GM23338 (cell line): Measurements from ENCODE around the gene RNF186. TPM values are rescaled to one million over a fixed set of nuclear protein-coding genes. Genes with fewer than 3 reads are reported as not detected.

ENCODE experiments used
- ATAC-seq: fragments of 200-7000 bp; cut with Tn5 transposase; 3 replicates; pipeline ENCODE4 v1.9.1; 2020
- DNase-seq: peaks from one replicate; pipeline ENCODE4 v3.0.0-alpha.2; 2015; ENCODE audit warnings: low spot score
- H2AFZ ChIP-seq: fragments of 200-600 bp; sonication (generic); 2 replicates; pipeline ENCODE4 v1.8.0; 2016; ENCODE audit warnings: antibody characterized with exemption, mild to moderate bottlenecking, moderate library complexity
- H3F3A ChIP-seq: fragments of 200-600 bp; sonication (generic); replicated peaks from 2 replicates; pipeline ENCODE4 v1.8.0; 2017; ENCODE audit warnings: antibody characterized with exemption, mixed run types, low read depth
- H3K27ac ChIP-seq: fragments of 200-600 bp; sonication (generic); 2 replicates; pipeline ENCODE4 v1.6.1; 2016; ENCODE audit warnings: low read depth
- H3K27me3 ChIP-seq: fragments of 200-600 bp; sonication (generic); 2 replicates; pipeline ENCODE4 v1.8.0; 2016; ENCODE audit warnings: mild to moderate bottlenecking, mixed run types, moderate library complexity; ENCODE audit not compliant: insufficient read depth
- H3K36me3 ChIP-seq: fragments of 200-600 bp; sonication (generic); 2 replicates; pipeline ENCODE4 v1.8.0; 2016; ENCODE audit warnings: mild to moderate bottlenecking; ENCODE audit not compliant: insufficient read depth
- H3K4me1 ChIP-seq: fragments of 200-600 bp; sonication (generic); 2 replicates; pipeline ENCODE4 v1.8.0; 2016; ENCODE audit warnings: mild to moderate bottlenecking, moderate library complexity; ENCODE audit not compliant: insufficient read depth
- H3K4me2 ChIP-seq: fragments of 200-600 bp; sonication (generic); 2 replicates; pipeline ENCODE4 v1.7.1; 2017; ENCODE audit warnings: mixed run types
- H3K4me3 ChIP-seq: fragments of 200-600 bp; sonication (generic); 2 replicates; pipeline ENCODE4 v1.6.1; 2016; ENCODE audit warnings: mixed run types
- H3K79me2 ChIP-seq: fragments of 200-600 bp; sonication (generic); replicated peaks from 2 replicates; pipeline ENCODE4 v1.8.0; 2017; ENCODE audit warnings: mild to moderate bottlenecking; ENCODE audit not compliant: insufficient read depth
- H3K9me2 ChIP-seq: fragments of 200-600 bp; sonication (generic); 2 replicates; pipeline ENCODE4 v1.8.0; 2017; ENCODE audit not compliant: insufficient read depth
- H4K20me1 ChIP-seq: fragments of 200-600 bp; sonication (generic); replicated peaks from 2 replicates; pipeline ENCODE4 v1.8.0; 2017; ENCODE audit warnings: mild to moderate bottlenecking; ENCODE audit not compliant: insufficient read depth
- H3K27ac Mint-ChIP-seq: 2 replicates; pipeline ENCODE4 v1.8.0; 2020; ENCODE audit warnings: inconsistent platforms, mild to moderate bottlenecking, moderate library complexity, mixed read lengths
- H3K27me3 Mint-ChIP-seq: 3 replicates; pipeline ENCODE4 v1.8.0; 2022; ENCODE audit warnings: low read depth, mild to moderate bottlenecking, moderate library complexity, mixed read lengths, inconsistent platforms; ENCODE audit not compliant: insufficient read depth, poor library complexity
- H3K36me3 Mint-ChIP-seq: 3 replicates; pipeline ENCODE4 v1.8.0; 2021; ENCODE audit warnings: low read depth, mild to moderate bottlenecking, inconsistent platforms, moderate library complexity, mixed read lengths
- H3K4me1 Mint-ChIP-seq: 3 replicates; pipeline ENCODE4 v1.8.0; 2020; ENCODE audit warnings: mild to moderate bottlenecking, inconsistent platforms, mixed read lengths
- H3K4me3 Mint-ChIP-seq: 3 replicates; pipeline ENCODE4 v1.8.0; 2021; ENCODE audit warnings: moderate library complexity, mild to moderate bottlenecking, inconsistent platforms, mixed read lengths
- H3K9me3 Mint-ChIP-seq: 3 replicates; pipeline ENCODE4 v1.8.0; 2020; ENCODE audit warnings: moderate library complexity, mild to moderate bottlenecking, inconsistent platforms, mixed read lengths
- CREB1 ChIP-seq: fragments of 250-450 bp; sonication (Bioruptor Pico); IDR thresholded peaks from 2 replicates; pipeline ENCODE4 v1.5.0; 2020; ENCODE audit warnings: low read depth, mild to moderate bottlenecking, moderate library complexity
- EZH2 ChIP-seq: fragments of 200-600 bp; sonication (generic); IDR thresholded peaks from one replicate; pipeline ENCODE4 v1.8.0; 2017; ENCODE audit warnings: antibody characterized with exemption, mild to moderate bottlenecking, low read depth; ENCODE audit not compliant: unreplicated experiment
- EZH2phosphoT487 ChIP-seq: fragments of 200-600 bp; sonication (generic); IDR thresholded peaks from one replicate; pipeline ENCODE4 v1.8.1; 2018; ENCODE audit warnings: antibody characterized with exemption; ENCODE audit not compliant: unreplicated experiment
- JUNB ChIP-seq: IDR thresholded peaks from one replicate; pipeline ENCODE4 v1.6.1; 2016; ENCODE audit warnings: antibody characterized with exemption; ENCODE audit not compliant: unreplicated experiment
- NANOG ChIP-seq: IDR thresholded peaks from 2 replicates; pipeline ENCODE4 v1.6.1; 2016; ENCODE audit warnings: antibody characterized with exemption, borderline replicate concordance
- POLR2AphosphoS5 ChIP-seq: IDR thresholded peaks from 2 replicates; pipeline ENCODE4 v1.6.1; 2016; ENCODE audit warnings: antibody characterized with exemption, low read depth
- STAT1 ChIP-seq: IDR thresholded peaks from one replicate; pipeline ENCODE4 v1.6.1; 2016; ENCODE audit warnings: antibody characterized with exemption; ENCODE audit not compliant: unreplicated experiment
- ZNF114 ChIP-seq: fragments of 250-450 bp; sonication (Bioruptor Pico); IDR thresholded peaks from 2 replicates; pipeline ENCODE4 v1.5.0; 2020; ENCODE audit warnings: mild to moderate bottlenecking, moderate library complexity
- ZNF331 ChIP-seq: fragments of 250-450 bp; sonication (Bioruptor Pico); IDR thresholded peaks from 2 replicates; pipeline ENCODE4 v1.5.0; 2020; ENCODE audit warnings: low read depth, mild to moderate bottlenecking, moderate library complexity
- polyA plus RNA-seq: library from polyadenylated mRNA; unstranded; fragments of >200 nt; fragmentation: Nextera tagmentation; extraction: Ambion mirVana; gene quantifications from 2 replicates; pipeline ENCODE4 v1.2.1, GENCODE V29; 2016
- total RNA-seq: library from RNA; depleted of rRNA; stranded (reverse); fragments of >200 nt; shearing (Covaris generic); gene quantifications from 2 replicates; pipeline ENCODE4 v1.2.3, GENCODE V29; 2014
- TF ChIP-seq, protein P1 (sequence below): IDR thresholded peaks from 2 replicates; pipeline ENCODE4 v1.6.1; 2016; ENCODE audit warnings: antibody characterized with exemption
- TF ChIP-seq, protein P2 (sequence below): fragments of 250-450 bp; sonication (Bioruptor Pico); IDR thresholded peaks from 2 replicates; pipeline ENCODE4 v1.5.0; 2020; ENCODE audit warnings: mild to moderate bottlenecking, moderate library complexity
- TF ChIP-seq, protein P3 (sequence below): IDR thresholded peaks from one replicate; pipeline ENCODE4 v1.6.1; 2018; ENCODE audit warnings: antibody characterized with exemption; ENCODE audit not compliant: unreplicated experiment

RNF186 gene
- total and polyA plus RNA-seq, 2 experiments from 2014 or later = not detected

DNA sequence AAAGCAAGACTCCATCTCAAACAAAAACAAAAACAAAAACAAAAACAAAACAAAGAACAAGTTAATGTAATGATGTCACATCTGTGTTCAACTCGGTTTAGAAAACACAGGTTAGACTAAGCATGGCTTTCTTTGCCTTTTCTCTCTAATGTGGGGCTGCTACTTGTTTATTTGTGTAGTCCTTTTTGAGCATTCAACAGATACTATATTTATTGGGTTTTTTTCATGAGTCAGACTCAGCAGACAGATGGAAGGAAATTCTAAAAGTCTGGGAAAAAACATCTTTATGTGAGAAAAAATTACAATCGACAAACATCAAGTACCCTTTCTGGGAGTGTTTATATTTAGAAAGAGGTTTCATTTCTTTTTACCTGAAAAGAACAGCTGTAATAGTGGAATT lies 44.8 kb upstream of the RNF186 start:
- no peak overlapping the region for H3K4me2 ChIP-seq
- TF ChIP-seq, protein P1, sequence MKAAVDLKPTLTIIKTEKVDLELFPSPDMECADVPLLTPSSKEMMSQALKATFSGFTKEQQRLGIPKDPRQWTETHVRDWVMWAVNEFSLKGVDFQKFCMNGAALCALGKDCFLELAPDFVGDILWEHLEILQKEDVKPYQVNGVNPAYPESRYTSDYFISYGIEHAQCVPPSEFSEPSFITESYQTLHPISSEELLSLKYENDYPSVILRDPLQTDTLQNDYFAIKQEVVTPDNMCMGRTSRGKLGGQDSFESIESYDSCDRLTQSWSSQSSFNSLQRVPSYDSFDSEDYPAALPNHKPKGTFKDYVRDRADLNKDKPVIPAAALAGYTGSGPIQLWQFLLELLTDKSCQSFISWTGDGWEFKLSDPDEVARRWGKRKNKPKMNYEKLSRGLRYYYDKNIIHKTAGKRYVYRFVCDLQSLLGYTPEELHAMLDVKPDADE = no peak
- no peak for TF ChIP-seq EZH2phosphoT487
- no peak for TF ChIP-seq JUNB
- TF ChIP-seq, protein P2, sequence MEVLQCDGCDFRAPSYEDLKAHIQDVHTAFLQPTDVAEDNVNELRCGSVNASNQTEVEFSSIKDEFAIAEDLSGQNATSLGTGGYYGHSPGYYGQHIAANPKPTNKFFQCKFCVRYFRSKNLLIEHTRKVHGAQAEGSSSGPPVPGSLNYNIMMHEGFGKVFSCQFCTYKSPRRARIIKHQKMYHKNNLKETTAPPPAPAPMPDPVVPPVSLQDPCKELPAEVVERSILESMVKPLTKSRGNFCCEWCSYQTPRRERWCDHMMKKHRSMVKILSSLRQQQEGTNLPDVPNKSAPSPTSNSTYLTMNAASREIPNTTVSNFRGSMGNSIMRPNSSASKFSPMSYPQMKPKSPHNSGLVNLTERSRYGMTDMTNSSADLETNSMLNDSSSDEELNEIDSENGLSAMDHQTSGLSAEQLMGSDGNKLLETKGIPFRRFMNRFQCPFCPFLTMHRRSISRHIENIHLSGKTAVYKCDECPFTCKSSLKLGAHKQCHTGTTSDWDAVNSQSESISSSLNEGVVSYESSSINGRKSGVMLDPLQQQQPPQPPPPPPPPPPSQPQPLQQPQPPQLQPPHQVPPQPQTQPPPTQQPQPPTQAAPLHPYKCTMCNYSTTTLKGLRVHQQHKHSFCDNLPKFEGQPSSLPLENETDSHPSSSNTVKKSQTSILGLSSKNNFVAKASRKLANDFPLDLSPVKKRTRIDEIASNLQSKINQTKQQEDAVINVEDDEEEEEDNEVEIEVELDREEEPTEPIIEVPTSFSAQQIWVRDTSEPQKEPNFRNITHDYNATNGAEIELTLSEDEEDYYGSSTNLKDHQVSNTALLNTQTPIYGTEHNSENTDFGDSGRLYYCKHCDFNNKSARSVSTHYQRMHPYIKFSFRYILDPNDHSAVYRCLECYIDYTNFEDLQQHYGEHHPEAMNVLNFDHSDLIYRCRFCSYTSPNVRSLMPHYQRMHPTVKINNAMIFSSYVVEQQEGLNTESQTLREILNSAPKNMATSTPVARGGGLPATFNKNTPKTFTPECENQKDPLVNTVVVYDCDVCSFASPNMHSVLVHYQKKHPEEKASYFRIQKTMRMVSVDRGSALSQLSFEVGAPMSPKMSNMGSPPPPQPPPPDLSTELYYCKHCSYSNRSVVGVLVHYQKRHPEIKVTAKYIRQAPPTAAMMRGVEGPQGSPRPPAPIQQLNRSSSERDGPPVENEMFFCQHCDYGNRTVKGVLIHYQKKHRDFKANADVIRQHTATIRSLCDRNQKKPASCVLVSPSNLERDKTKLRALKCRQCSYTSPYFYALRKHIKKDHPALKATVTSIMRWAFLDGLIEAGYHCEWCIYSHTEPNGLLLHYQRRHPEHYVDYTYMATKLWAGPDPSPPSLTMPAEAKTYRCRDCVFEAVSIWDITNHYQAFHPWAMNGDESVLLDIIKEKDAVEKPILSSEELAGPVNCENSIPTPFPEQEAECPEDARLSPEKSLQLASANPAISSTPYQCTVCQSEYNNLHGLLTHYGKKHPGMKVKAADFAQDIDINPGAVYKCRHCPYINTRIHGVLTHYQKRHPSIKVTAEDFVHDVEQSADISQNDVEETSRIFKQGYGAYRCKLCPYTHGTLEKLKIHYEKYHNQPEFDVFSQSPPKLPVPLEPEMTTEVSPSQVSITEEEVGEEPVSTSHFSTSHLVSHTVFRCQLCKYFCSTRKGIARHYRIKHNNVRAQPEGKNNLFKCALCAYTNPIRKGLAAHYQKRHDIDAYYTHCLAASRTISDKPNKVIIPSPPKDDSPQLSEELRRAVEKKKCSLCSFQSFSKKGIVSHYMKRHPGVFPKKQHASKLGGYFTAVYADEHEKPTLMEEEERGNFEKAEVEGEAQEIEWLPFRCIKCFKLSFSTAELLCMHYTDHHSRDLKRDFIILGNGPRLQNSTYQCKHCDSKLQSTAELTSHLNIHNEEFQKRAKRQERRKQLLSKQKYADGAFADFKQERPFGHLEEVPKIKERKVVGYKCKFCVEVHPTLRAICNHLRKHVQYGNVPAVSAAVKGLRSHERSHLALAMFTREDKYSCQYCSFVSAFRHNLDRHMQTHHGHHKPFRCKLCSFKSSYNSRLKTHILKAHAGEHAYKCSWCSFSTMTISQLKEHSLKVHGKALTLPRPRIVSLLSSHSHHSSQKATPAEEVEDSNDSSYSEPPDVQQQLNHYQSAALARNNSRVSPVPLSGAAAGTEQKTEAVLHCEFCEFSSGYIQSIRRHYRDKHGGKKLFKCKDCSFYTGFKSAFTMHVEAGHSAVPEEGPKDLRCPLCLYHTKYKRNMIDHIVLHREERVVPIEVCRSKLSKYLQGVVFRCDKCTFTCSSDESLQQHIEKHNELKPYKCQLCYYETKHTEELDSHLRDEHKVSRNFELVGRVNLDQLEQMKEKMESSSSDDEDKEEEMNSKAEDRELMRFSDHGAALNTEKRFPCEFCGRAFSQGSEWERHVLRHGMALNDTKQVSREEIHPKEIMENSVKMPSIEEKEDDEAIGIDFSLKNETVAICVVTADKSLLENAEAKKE (CRISPR knock-in tag) = no peak
- no peak for TF ChIP-seq EZH2
- no peak for TF ChIP-seq ZNF331
- no peak for TF ChIP-seq CREB1 (CRISPR knock-in tag)
- TF ChIP-seq POLR2AphosphoS5 = no peak
- TF ChIP-seq, protein P3, sequence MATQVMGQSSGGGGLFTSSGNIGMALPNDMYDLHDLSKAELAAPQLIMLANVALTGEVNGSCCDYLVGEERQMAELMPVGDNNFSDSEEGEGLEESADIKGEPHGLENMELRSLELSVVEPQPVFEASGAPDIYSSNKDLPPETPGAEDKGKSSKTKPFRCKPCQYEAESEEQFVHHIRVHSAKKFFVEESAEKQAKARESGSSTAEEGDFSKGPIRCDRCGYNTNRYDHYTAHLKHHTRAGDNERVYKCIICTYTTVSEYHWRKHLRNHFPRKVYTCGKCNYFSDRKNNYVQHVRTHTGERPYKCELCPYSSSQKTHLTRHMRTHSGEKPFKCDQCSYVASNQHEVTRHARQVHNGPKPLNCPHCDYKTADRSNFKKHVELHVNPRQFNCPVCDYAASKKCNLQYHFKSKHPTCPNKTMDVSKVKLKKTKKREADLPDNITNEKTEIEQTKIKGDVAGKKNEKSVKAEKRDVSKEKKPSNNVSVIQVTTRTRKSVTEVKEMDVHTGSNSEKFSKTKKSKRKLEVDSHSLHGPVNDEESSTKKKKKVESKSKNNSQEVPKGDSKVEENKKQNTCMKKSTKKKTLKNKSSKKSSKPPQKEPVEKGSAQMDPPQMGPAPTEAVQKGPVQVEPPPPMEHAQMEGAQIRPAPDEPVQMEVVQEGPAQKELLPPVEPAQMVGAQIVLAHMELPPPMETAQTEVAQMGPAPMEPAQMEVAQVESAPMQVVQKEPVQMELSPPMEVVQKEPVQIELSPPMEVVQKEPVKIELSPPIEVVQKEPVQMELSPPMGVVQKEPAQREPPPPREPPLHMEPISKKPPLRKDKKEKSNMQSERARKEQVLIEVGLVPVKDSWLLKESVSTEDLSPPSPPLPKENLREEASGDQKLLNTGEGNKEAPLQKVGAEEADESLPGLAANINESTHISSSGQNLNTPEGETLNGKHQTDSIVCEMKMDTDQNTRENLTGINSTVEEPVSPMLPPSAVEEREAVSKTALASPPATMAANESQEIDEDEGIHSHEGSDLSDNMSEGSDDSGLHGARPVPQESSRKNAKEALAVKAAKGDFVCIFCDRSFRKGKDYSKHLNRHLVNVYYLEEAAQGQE = no peak
- TF ChIP-seq STAT1 = no peak
- no peak for TF ChIP-seq NANOG
- no peak for TF ChIP-seq ZNF114 (CRISPR knock-in tag)

More for the DNA sequence above, 44.8 kb upstream of the RNF186 start:
- no peaks in the 10 kb centered on the region for H3F3A ChIP-seq
- no peaks in the 10 kb centered on the region for H3K9me2 ChIP-seq
- H3K4me1 Mint-ChIP-seq = no peaks in the 10 kb centered on the region
- H3K4me3 ChIP-seq = no peak overlapping the region
- H3K27me3 ChIP-seq = no peaks in the 10 kb centered on the region
- H3K27ac ChIP-seq = no peak overlapping the region
- H3K9me3 Mint-ChIP-seq = peaks cover 13% of the 10 kb centered on the region; the same call in 2 of the 3 replicates
- no peaks in the 10 kb centered on the region for H4K20me1 ChIP-seq
- H3K4me3 Mint-ChIP-seq = no peak overlapping the region
- ATAC-seq (no peak), DNase-seq (no peak)
- H3K27ac Mint-ChIP-seq = no peak overlapping the region
- no peaks in the 10 kb centered on the region for H3K79me2 ChIP-seq
- H2AFZ ChIP-seq = no peak overlapping the region
- H3K36me3 ChIP-seq = no peaks in the 10 kb centered on the region
- peaks cover 12% of the 10 kb centered on the region for H3K27me3 Mint-ChIP-seq
- no peaks in the 10 kb centered on the region for H3K4me1 ChIP-seq
- peaks cover 5% of the 10 kb centered on the region; the same call in 1 of the 3 replicates for H3K36me3 Mint-ChIP-seq
